Inflammatory macrophage treated with lipopolysaccharide for 1 hour (primary cell): Measurements from ENCODE around the gene FANCD2OS.
"Not testable (repeated sequence)": the region's sequence is repeated elsewhere in the genome, so short reads cannot be mapped to it uniquely, and the experiment has no call there.

Experiments
- DNase-seq, 2 donors: peaks; one replicate each; pipeline ENCODE4 v3.0.0-alpha.2; 2020 to 2022

Gene FANCD2OS

GRCh38 chr3:10091387-10091786 is 16.7 kb downstream of the FANCD2OS start:
- DNase-seq, result not testable (repeated sequence)

- DNase-seq, result not testable (repeated sequence)
These were observed 17.3 kb downstream of the FANCD2OS start for GRCh38 chr3:10090774-10091173.

DNA sequence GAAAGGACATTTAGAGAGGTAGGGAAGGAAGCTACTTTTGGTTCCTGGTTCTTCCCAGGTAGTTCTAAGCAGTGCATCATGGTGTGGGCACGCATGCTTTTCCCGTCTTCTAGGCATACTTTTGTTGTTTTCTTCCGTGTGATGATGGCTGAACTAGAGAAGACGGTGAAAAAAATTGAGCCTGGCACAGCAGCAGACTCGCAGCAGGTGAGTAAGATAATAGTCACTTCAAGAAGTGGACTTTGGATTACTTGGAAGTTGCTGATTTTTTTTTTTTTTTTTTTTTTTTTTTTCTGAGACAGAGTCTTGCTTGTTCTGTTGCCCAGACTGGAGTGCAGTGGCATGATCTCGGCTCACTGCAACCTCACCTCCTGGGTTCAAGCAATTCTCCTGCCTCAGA is 17.9 kb downstream of the FANCD2OS start:
- no peak for DNase-seq

- no peak for DNase-seq
These were observed 19.8 kb downstream of the FANCD2OS start for GRCh38 chr3:10088256-10088655.

- DNase-seq, result no peak
These were observed 22.3 kb downstream of the FANCD2OS start for GRCh38 chr3:10085738-10086137.

DNA sequence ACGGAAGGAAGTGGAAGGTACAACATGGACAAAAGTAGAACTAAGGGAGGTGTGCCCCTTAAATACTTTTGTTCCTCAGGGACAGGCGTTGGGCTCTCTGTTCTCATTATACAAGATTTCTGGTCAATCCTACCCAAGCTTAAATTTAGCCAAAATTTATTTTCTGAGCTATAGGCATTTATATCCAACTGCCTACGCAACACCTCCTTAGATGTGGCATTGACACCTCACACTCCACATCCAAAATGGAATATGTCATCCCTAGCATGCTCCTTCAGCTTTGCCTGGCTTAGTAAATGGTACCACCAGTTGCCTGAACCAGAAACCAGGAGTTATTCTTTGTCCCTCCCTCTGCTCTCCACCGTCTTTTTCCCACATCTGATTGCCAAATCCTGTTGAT is 26.2 kb downstream of the FANCD2OS start:
- no peak for DNase-seq

DNA sequence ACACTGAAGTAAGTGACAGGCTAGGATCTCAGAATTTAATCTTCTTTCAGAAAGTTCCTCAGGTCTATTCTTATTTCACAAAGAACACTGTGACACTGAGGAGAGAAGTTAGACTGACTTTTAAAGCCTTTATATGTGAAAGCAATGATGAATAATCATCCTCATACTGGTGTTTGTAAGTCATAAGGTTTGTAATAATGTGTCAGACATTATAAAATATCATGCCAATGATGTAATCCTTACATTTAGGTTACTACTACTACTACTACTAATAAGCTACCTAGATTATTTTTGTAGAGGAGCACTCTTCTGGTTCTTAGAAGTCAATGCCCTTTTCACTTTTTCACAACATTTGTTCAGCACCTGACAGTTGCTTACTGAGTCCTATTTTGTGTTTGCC is 33.4 kb downstream of the FANCD2OS start:
- no peak for DNase-seq

- DNase-seq, result not testable (repeated sequence)
These were observed 38.0 kb downstream of the FANCD2OS start for GRCh38 chr3:10070077-10070476.

DNA sequence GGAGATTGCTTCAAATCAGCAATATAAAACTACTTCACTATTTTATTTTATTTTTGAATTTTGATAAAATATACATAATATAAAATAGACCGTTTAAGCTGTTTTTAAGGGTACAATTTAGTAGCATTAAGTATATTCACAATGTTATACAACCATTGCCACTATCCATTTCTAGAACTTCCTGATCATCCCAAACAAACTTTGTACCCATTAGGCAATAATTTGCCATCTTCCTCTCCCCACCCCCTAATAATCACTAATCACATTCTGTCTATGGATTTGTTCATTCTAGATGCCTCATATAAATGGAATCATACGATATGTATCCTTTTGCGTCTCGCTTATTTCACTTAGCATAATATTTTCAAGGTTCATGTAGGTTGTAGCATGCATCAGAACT is 53.0 kb downstream of the FANCD2OS start:
- no peak for DNase-seq
